HepG2 (cell line): Measurements from ENCODE around the gene LYSMD2. TPM values are rescaled to one million over a fixed set of nuclear protein-coding genes. Genes with fewer than 3 reads are reported as not detected.

Experiments
- ATAC-seq: fragments of 200-7000 bp; cut with Tn5 transposase; 3 replicates; pipeline ENCODE4 v1.9.1; 2020; ENCODE audit warnings: mild to moderate bottlenecking, moderate library complexity
- BruUV-seq: library from RNA; stranded (reverse); fragments of 400-500 nt; replicated peaks from 2 replicates; lab custom pipeline; 2021; lab: Mats Ljungman, UMichigan
- CTCF ChIA-PET: fragments of 300-600 bp; formaldehyde crosslinking; extraction: SDS; loops from one replicate; lab custom pipeline; 2021; ENCODE audit warnings: low total read pairs, inconsistent platforms, low intra/inter-chr PET ratio; lab: Yijun Ruan, JAX
- POLR2A ChIA-PET: fragments of 350-600 bp; sonication (Branson Sonifier 250); formaldehyde crosslinking; loops from one replicate; lab custom pipeline; 2020; ENCODE audit warnings: antibody characterized with exemption, inconsistent platforms; lab: Yijun Ruan, JAX
- DNase-seq: peaks from one replicate; pipeline ENCODE4 v3.0.0-alpha.2; 2015; ENCODE audit warnings: low spot score
- FAIRE-seq: peaks from 3 replicates; lab custom pipeline; 2011; peaks lifted over from hg19 to GRCh38; lab: Jason Lieb, UNC
- H2AFZ ChIP-seq: one replicate; pipeline ENCODE4 v1.6.1; 2011; ENCODE audit warnings: low read length, inconsistent platforms
- H3K27ac ChIP-seq: fragments of 300-600 bp; 3 replicates; pipeline ENCODE4 v1.8.0; 2011; ENCODE audit warnings: mixed run types, mild to moderate bottlenecking, mixed read lengths, low read length, inconsistent platforms; ENCODE audit not compliant: insufficient read depth; ENCODE audit errors: extremely low read length
- H3K27me3 ChIP-seq, 2 experiments: fragments of 200-600 bp in 1 of 2; 2 replicates in 1 of 2; 3 replicates in 1 of 2; pipeline versions ENCODE4 v1.6.0 to v1.8.0; 2011; ENCODE audit warnings: low read length in 2 of 2, mild to moderate bottlenecking in 2 of 2, moderate library complexity in 2 of 2, inconsistent platforms in 1 of 2; ENCODE audit not compliant: insufficient read depth in 2 of 2, control insufficient read depth in 1 of 2
- H3K36me3 ChIP-seq, 2 experiments: fragments of 200-600 bp in 1 of 2; replicated peaks in 1 of 2; 2 replicates in 1 of 2; 3 replicates in 1 of 2; pipeline versions ENCODE4 v1.5.1 to v1.8.0; 2011; ENCODE audit warnings: low read length in 2 of 2, inconsistent platforms in 1 of 2; ENCODE audit not compliant: insufficient read depth in 2 of 2, control insufficient read depth in 1 of 2
- H3K4me1 ChIP-seq: 2 replicates; pipeline ENCODE4 v1.5.1; 2012; ENCODE audit warnings: low read length, inconsistent platforms; ENCODE audit not compliant: insufficient read depth
- H3K4me2 ChIP-seq: 2 replicates; pipeline ENCODE4 v1.6.0; 2011; ENCODE audit warnings: low read depth, low read length, inconsistent platforms
- H3K4me3 ChIP-seq, 3 experiments: fragments of 200-600 bp in 1 of 3; sonication (generic), shearing (Covaris generic) in 1 of 3; replicated peaks in 1 of 3; 2 replicates each; pipeline ENCODE4 v1.5.1; 2011 to 2016; ENCODE audit warnings: low read length in 3 of 3, inconsistent platforms in 2 of 3, low read depth in 2 of 3, mild to moderate bottlenecking in 2 of 3, control low read depth in 1 of 3, mixed read lengths in 1 of 3; ENCODE audit not compliant: insufficient read depth in 1 of 3
- H3K79me2 ChIP-seq: one replicate; pipeline ENCODE4 v1.6.1; 2011; ENCODE audit warnings: low read length, inconsistent platforms; ENCODE audit not compliant: insufficient read depth
- H3K9ac ChIP-seq: 2 replicates; pipeline ENCODE4 v1.6.0; 2011; ENCODE audit warnings: mild to moderate bottlenecking, low read depth, low read length, inconsistent platforms; ENCODE audit not compliant: insufficient read depth
- H3K9me3 ChIP-seq: 2 replicates; pipeline ENCODE4 v1.5.1; 2012; ENCODE audit warnings: mild to moderate bottlenecking, low read length
- H4K20me1 ChIP-seq: 2 replicates; pipeline ENCODE4 v1.6.0; 2011; ENCODE audit warnings: inconsistent platforms, mild to moderate bottlenecking, low read length, moderate library complexity; ENCODE audit not compliant: insufficient read depth
- CREM ChIP-seq, 2 experiments: sonication (generic) in 1 of 2; formaldehyde crosslinking in 1 of 2; IDR thresholded peaks; 2 replicates each; pipeline versions ENCODE4 v1.4.0 to v1.6.1; 2016 to 2020; ENCODE audit warnings: antibody characterized with exemption in 1 of 2, mild to moderate bottlenecking in 1 of 2, missing genetic modification reagents in 1 of 2
- ELF1 ChIP-seq: sonication (generic); formaldehyde crosslinking; IDR thresholded peaks from 2 replicates; pipeline ENCODE4 v1.4.0; 2020; ENCODE audit warnings: missing genetic modification reagents
- MIXL1 ChIP-seq: IDR thresholded peaks from 2 replicates; pipeline ENCODE4 v1.6.1; 2016
- NFYB ChIP-seq: sonication (generic); formaldehyde crosslinking; IDR thresholded peaks from 2 replicates; pipeline ENCODE4 v1.4.0; 2020; ENCODE audit warnings: missing genetic modification reagents
- NR2C2 ChIP-seq: sonication (generic); formaldehyde crosslinking; IDR thresholded peaks from 2 replicates; pipeline ENCODE4 v1.4.0; 2020; ENCODE audit warnings: missing genetic modification reagents, mild to moderate bottlenecking, moderate library complexity, borderline replicate concordance
- ZFAT ChIP-seq: sonication (generic); formaldehyde crosslinking; conservative IDR thresholded peaks from 2 replicates; pipeline ENCODE4 v1.8.1; 2023; ENCODE audit warnings: missing genetic modification reagents, inconsistent platforms
- ZNF547 ChIP-seq: sonication (generic); formaldehyde crosslinking; IDR thresholded peaks from 2 replicates; pipeline ENCODE4 v1.5.1; 2020; ENCODE audit warnings: mild to moderate bottlenecking, missing genetic modification reagents
- WGBS: methylation state at CpG from one replicate; pipeline ENCODE4 v1.1.6; 2017; ENCODE audit warnings: low lambda C conversion rate; 5-methylcytosine and 5-hydroxymethylcytosine counted together
- in situ Hi-C: cut with HindIII; loops from 2 replicates; pipeline ENCODE4 v1.10.0; 2017; ENCODE audit warnings: low pct_unique_long_range_greater_than_20kb; ENCODE audit not compliant: extremely low pct_ligation_motif_present
- intact Hi-C: fragments of 100-400 bp; cut with micrococcal nuclease; formaldehyde crosslinking; loops from one replicate; pipeline ENCODE4 v1.10.0; 2022; ENCODE audit not compliant: unreplicated experiment
- polyA plus RNA-seq, 8 experiments: library from polyadenylated mRNA; depleted of rRNA in 3 of 8; stranded (reverse) in 7 of 8; unstranded in 1 of 8; fragments of >200 nt; fragmentation: Illumina TruSeq in 4 of 8; extraction: Trizol in 4 of 8; gene quantifications; 2 replicates each; pipeline versions ENCODE4 v1.2.1 to v1.2.3, GENCODE V29; 2011 to 2016; ENCODE audit warnings: low read depth in 4 of 8, missing spikeins in 1 of 8, mixed read lengths in 1 of 8; ENCODE audit not compliant: insufficient read depth in 1 of 8
- total RNA-seq, 5 experiments: library from RNA; depleted of rRNA; stranded (reverse); fragments of >200 nt; fragmentation: Illumina TruSeq; extraction: Trizol; gene quantifications; 2 replicates each; pipeline ENCODE4 v1.2.3, GENCODE V29; 2016; ENCODE audit warnings: low read depth in 1 of 5
- TF ChIP-seq, protein P1 (sequence below): sonication (generic); formaldehyde crosslinking; IDR thresholded peaks from 2 replicates; pipeline ENCODE4 v1.4.0; 2020; ENCODE audit warnings: missing genetic modification reagents, mild to moderate bottlenecking, borderline replicate concordance
- TF ChIP-seq, protein P2 (sequence below), 2 experiments: fragments of 450-650 bp in 1 of 2; sonication (generic) in 1 of 2; formaldehyde crosslinking in 1 of 2; IDR thresholded peaks; 2 replicates each; pipeline versions ENCODE4 v1.6.1 to v1.8.0; 2016 to 2022; ENCODE audit warnings: antibody characterized with exemption in 1 of 2, mild to moderate bottlenecking in 1 of 2, missing genetic modification reagents in 1 of 2
- TF ChIP-seq, protein P3 (sequence below): sonication (generic); formaldehyde crosslinking; IDR thresholded peaks from 2 replicates; pipeline ENCODE4 v1.8.1; 2023; ENCODE audit warnings: mild to moderate bottlenecking, inconsistent platforms, moderate library complexity, missing genetic modification reagents, borderline replicate concordance

The LYSMD2 gene
- total and polyA plus RNA-seq, 2 of the 13 experiments (the other 11 are each of a cell fraction or from before 2014, with no cell fraction given) = 0.05 to 0.27 TPM

DNA sequence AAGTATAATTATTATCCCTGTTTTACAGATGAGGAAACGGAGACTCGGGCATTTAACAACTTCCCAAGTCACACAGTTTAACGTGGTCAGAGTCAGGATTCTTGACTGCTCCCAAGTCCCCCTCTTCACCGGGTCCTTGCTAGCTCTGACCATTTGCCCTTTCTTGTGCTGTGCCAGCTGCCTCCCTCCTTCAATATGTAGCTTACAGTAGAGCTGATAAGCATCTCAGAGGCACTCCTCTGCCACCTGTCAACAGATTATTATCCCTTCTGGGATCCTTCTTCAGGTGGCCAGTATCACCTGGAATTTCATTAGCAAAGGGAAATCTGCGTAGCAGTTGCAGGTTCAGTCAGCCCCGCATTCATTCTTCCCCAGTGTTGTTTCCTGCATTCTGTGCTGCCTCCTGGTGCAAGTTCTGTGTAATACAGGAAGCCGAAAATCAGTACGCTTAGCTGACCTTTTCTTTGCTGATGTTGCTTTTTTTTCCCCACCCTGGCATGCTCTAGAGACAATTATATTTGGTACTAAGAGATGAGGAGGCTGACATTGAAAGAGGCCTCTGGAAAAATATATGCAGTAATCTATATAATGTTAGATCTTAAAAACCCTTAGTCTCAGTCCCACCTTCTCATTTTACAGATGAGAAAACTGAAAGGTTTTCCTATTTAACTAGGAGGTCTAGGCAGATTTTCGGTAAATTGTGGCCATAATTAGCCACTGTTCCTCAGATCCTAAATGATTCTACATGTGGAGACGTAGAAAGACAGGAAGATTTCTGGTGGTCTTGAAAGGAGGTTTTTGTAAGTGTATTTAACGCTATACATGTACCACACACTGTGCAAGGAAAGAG lies 38.7 kb upstream of the LYSMD2 start:
- in situ Hi-C loops = no loop called here
- WGBS = 24% methylated on average over 11 of the region's 11 CpGs
- H3K4me3 ChIP-seq = no peak overlapping the region
- no TSS peak for BruUV-seq
- H3K27me3 ChIP-seq = no peaks in the 10 kb centered on the region
- POLR2A ChIA-PET = interaction anchor here (2.2 kb wide), 1 partner anchor 126 kb away, joined by 6 read pairs; no protein-coding TSS in a partner anchor
- H3K36me3 ChIP-seq = no peaks in the 10 kb centered on the region
- H3K79me2 ChIP-seq = no peaks in the 10 kb centered on the region
- H3K9ac ChIP-seq = no peak overlapping the region
- H3K4me2 ChIP-seq = no peak overlapping the region
- no peak overlapping the region for H3K27ac ChIP-seq
- CTCF ChIA-PET = interaction anchor here (2.2 to 3.3 kb wide), 2 partner anchors 126 to 130 kb away, joined by 6 to 107 read pairs; no protein-coding TSS in a partner anchor
- peaks cover 6% of the 10 kb centered on the region; the same call in 1 of the 2 replicates for H3K4me1 ChIP-seq
- H4K20me1 ChIP-seq = no peaks in the 10 kb centered on the region; the same call in 1 of the 2 replicates
- DNase-seq (peak; percentile 58), FAIRE-seq (peak; percentile 91), ATAC-seq (peak; percentile 91)
- no peak overlapping the region for H2AFZ ChIP-seq
- H3K9me3 ChIP-seq = no peaks in the 10 kb centered on the region
- intact Hi-C loops = loop anchor here (1.0 to 10.0 kb wide), 2 partner anchors 126 to 241 kb away; no protein-coding TSS in a partner anchor
- 0 out of 2 replicates have a peak, but pooled peaks have one; percentile 23 for TF ChIP-seq MIXL1
- TF ChIP-seq NFYB (CRISPR knock-in tag) = no peak
- TF ChIP-seq, protein P1, sequence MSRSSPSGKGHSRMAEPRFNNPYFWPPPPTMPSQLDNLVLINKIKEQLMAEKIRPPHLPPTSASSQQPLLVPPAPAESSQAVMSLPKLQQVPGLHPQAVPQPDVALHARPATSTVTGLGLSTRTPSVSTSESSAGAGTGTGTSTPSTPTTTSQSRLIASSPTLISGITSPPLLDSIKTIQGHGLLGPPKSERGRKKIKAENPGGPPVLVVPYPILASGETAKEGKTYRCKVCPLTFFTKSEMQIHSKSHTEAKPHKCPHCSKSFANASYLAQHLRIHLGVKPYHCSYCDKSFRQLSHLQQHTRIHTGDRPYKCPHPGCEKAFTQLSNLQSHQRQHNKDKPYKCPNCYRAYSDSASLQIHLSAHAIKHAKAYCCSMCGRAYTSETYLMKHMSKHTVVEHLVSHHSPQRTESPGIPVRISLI (CRISPR knock-in tag) = peak; percentile 19; the same call in 1 of the 2 replicates
- no peak for TF ChIP-seq ZFAT (CRISPR knock-in tag)
- no peak for TF ChIP-seq ZNF547 (CRISPR knock-in tag)
- TF ChIP-seq CREM (IDR thresholded peaks at IDR 0.05) = 0 out of 2 replicates have a peak, but pooled peaks have one; percentile 6
- TF ChIP-seq CREM (CRISPR knock-in tag; IDR thresholded peaks at IDR 0.05) = no peak
- TF ChIP-seq ELF1 (CRISPR knock-in tag) = 0 out of 2 replicates have a peak, but pooled peaks have one; percentile 43
- no peak for TF ChIP-seq NR2C2 (CRISPR knock-in tag)
- TF ChIP-seq, protein P2, sequence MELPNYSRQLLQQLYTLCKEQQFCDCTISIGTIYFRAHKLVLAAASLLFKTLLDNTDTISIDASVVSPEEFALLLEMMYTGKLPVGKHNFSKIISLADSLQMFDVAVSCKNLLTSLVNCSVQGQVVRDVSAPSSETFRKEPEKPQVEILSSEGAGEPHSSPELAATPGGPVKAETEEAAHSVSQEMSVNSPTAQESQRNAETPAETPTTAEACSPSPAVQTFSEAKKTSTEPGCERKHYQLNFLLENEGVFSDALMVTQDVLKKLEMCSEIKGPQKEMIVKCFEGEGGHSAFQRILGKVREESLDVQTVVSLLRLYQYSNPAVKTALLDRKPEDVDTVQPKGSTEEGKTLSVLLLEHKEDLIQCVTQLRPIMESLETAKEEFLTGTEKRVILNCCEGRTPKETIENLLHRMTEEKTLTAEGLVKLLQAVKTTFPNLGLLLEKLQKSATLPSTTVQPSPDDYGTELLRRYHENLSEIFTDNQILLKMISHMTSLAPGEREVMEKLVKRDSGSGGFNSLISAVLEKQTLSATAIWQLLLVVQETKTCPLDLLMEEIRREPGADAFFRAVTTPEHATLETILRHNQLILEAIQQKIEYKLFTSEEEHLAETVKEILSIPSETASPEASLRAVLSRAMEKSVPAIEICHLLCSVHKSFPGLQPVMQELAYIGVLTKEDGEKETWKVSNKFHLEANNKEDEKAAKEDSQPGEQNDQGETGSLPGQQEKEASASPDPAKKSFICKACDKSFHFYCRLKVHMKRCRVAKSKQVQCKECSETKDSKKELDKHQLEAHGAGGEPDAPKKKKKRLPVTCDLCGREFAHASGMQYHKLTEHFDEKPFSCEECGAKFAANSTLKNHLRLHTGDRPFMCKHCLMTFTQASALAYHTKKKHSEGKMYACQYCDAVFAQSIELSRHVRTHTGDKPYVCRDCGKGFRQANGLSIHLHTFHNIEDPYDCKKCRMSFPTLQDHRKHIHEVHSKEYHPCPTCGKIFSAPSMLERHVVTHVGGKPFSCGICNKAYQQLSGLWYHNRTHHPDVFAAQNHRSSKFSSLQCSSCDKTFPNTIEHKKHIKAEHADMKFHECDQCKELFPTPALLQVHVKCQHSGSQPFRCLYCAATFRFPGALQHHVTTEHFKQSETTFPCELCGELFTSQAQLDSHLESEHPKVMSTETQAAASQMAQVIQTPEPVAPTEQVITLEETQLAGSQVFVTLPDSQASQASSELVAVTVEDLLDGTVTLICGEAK (IDR thresholded peaks at IDR 0.05) = no peak
- TF ChIP-seq, protein P2 (CRISPR knock-in tag; IDR thresholded peaks at IDR 0.05) = no peak
- TF ChIP-seq, protein P3, sequence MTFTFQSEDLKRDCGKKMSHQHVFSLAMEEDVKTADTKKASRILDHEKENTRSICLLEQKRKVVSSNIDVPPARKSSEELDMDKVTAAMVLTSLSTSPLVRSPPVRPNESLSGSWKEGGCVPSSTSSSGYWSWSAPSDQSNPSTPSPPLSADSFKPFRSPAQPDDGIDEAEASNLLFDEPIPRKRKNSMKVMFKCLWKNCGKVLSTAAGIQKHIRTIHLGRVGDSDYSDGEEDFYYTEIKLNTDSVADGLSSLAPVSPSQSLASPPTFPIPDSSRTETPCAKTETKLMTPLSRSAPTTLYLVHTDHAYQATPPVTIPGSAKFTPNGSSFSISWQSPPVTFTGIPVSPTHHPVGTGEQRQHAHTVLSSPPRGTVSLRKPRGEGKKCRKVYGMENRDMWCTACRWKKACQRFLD (CRISPR knock-in tag) = no peak
